BE2C (cell line): Measurements from ENCODE around the gene SHB.

Source experiments
- DNase-seq: peaks from one replicate; pipeline ENCODE4 v3.0.0-alpha.2; 2020
- H3K27me3 ChIP-seq: fragments of 250-450 bp; sonication (Bioruptor Pico); 2 replicates; pipeline ENCODE4 v1.5.1; 2020; ENCODE audit warnings: mild to moderate bottlenecking
- H3K36me3 ChIP-seq: fragments of 250-450 bp; sonication (Bioruptor Pico); 2 replicates; pipeline ENCODE4 v1.5.1; 2020; ENCODE audit warnings: mild to moderate bottlenecking
- H3K4me1 ChIP-seq: fragments of 250-450 bp; sonication (Bioruptor Pico); 2 replicates; pipeline ENCODE4 v1.5.1; 2020
- H3K4me3 ChIP-seq: 2 replicates; pipeline ENCODE4 v1.5.1; 2011; ENCODE audit warnings: low read depth, low read length
- H3K9me3 ChIP-seq: fragments of 250-450 bp; sonication (Bioruptor Pico); 2 replicates; pipeline ENCODE4 v1.5.1; 2020
- CTCF ChIP-seq: IDR thresholded peaks from 2 replicates; pipeline ENCODE4 v1.5.1; 2012; ENCODE audit warnings: mild to moderate bottlenecking, low read depth, low read length

The SHB gene

GRCh38 chr9:38085308-38085707, 16.3 kb upstream of the SHB start:
- no peak for TF ChIP-seq CTCF
- DNase-seq: no peak
- Histone ChIP-seq H3K27me3 (no peaks in the 10 kb centered on the region), H3K9me3 (no peaks in the 10 kb centered on the region), H3K4me1 (no peaks in the 10 kb centered on the region; the same call in 1 of the 2 replicates), H3K4me3 (no peak overlapping the region), H3K36me3 (no peaks in the 10 kb centered on the region)

GRCh38 chr9:38084556-38084880, 15.5 kb upstream of the SHB start:
- Histone ChIP-seq H3K9me3 (no peaks in the 10 kb centered on the region), H3K27me3 (no peaks in the 10 kb centered on the region), H3K4me3 (no peak overlapping the region), H3K4me1 (peaks cover 4% of the 10 kb centered on the region), H3K36me3 (no peaks in the 10 kb centered on the region)
- DNase-seq: no peak
- no peak for TF ChIP-seq CTCF

GRCh38 chr9:38083858-38084555, 15.0 kb upstream of the SHB start:
- DNase-seq: no peak
- Histone ChIP-seq H3K9me3 (no peaks in the 10 kb centered on the region), H3K4me1 (peaks cover 6% of the 10 kb centered on the region), H3K4me3 (no peak overlapping the region), H3K36me3 (no peaks in the 10 kb centered on the region), H3K27me3 (no peaks in the 10 kb centered on the region)
- no peak for TF ChIP-seq CTCF

GRCh38 chr9:38082446-38083287, 13.6 kb upstream of the SHB start:
- TF ChIP-seq CTCF: no peak
- DNase-seq: no peak
- H3K27me3 ChIP-seq: no peaks in the 10 kb centered on the region
- no peaks in the 10 kb centered on the region for H3K36me3 ChIP-seq
- no peak overlapping the region for H3K4me3 ChIP-seq
- H3K4me1 ChIP-seq: peaks cover 6% of the 10 kb centered on the region
- H3K9me3 ChIP-seq: no peaks in the 10 kb centered on the region

GRCh38 chr9:38081356-38082108, 12.5 kb upstream of the SHB start:
- DNase-seq: no peak
- Histone ChIP-seq H3K36me3 (no peaks in the 10 kb centered on the region), H3K9me3 (no peaks in the 10 kb centered on the region), H3K27me3 (no peaks in the 10 kb centered on the region), H3K4me1 (peaks cover 6% of the 10 kb centered on the region), H3K4me3 (no peak overlapping the region)
- no peak for TF ChIP-seq CTCF
